CD4-positive, CD25-positive, alpha-beta regulatory T cell (primary cell): ENCODE results near the gene MT1B. TPM values are rescaled to one million over a fixed set of nuclear protein-coding genes. Genes with fewer than 3 reads are reported as not detected.
A peak's percentile ranks its signal among the peaks of the same experiment; 100 is the strongest.
"Not testable (repeated sequence)": the region's sequence is repeated elsewhere in the genome, so short reads cannot be mapped to it uniquely, and the experiment has no call there.

Experiments used
- ATAC-seq, 2 donors: fragments of 150-1000 bp; cut with Tn5 transposase; one replicate each; pipeline ENCODE4 v1.10.0; 2021; ENCODE audit warnings: low read depth in 2 of 2, moderate number of reproducible peaks in 2 of 2, moderate library complexity in 1 of 2
- DNase-seq, 3 donors: peaks; one replicate each; pipeline versions ENCODE4 v3.0.0 to v3.0.0-alpha.2; 2012 to 2022; ENCODE audit warnings: mixed read lengths in 1 of 3
- H3K27ac ChIP-seq: one replicate; pipeline ENCODE4 v1.7.0; 2013; ENCODE audit warnings: mild to moderate bottlenecking, low read length; ENCODE audit not compliant: insufficient read depth, poor library complexity, severe bottlenecking
- H3K27me3 ChIP-seq: one replicate; pipeline ENCODE4 v1.7.0; 2013; ENCODE audit warnings: low read length; ENCODE audit not compliant: control insufficient read depth, insufficient read depth
- H3K36me3 ChIP-seq: one replicate; pipeline ENCODE4 v1.7.0; 2013; ENCODE audit warnings: mild to moderate bottlenecking, low read length, moderate library complexity; ENCODE audit not compliant: control insufficient read depth, insufficient read depth
- H3K4me1 ChIP-seq: 2 replicates; pipeline ENCODE4 v1.7.0; 2013; ENCODE audit warnings: mild to moderate bottlenecking, low read length; ENCODE audit not compliant: insufficient read depth, control insufficient read depth, poor library complexity, severe bottlenecking
- H3K4me3 ChIP-seq: one replicate; pipeline ENCODE4 v1.7.0; 2013; ENCODE audit warnings: low read depth, mild to moderate bottlenecking, low read length, moderate library complexity
- H3K9me3 ChIP-seq, 2 experiments: 1 replicate in 1 of 2; 2 replicates in 1 of 2; pipeline ENCODE4 v1.7.0; 2013; ENCODE audit warnings: low read length in 2 of 2, mild to moderate bottlenecking in 1 of 2, moderate library complexity in 1 of 2; ENCODE audit not compliant: control insufficient read depth in 2 of 2
- H3K27ac Mint-ChIP-seq, 3 donors: one replicate each; pipeline ENCODE4 v1.8.0; 2020 to 2022; ENCODE audit warnings: mild to moderate bottlenecking in 3 of 3, mixed read lengths in 3 of 3, moderate library complexity in 2 of 3
- H3K27me3 Mint-ChIP-seq: one replicate; pipeline ENCODE4 v1.8.0; 2022; ENCODE audit warnings: mild to moderate bottlenecking, mixed read lengths
- H3K36me3 Mint-ChIP-seq: one replicate; pipeline ENCODE4 v1.8.0; 2020; ENCODE audit warnings: mixed read lengths
- H3K4me1 Mint-ChIP-seq, 4 donors: one replicate each; pipeline ENCODE4 v1.8.0; 2020 to 2022; ENCODE audit warnings: mixed read lengths in 4 of 4, mild to moderate bottlenecking in 1 of 4
- H3K4me3 Mint-ChIP-seq, 4 donors: one replicate each; pipeline ENCODE4 v1.8.0; 2020 to 2022; ENCODE audit warnings: mild to moderate bottlenecking in 4 of 4, mixed read lengths in 4 of 4, moderate library complexity in 3 of 4
- H3K9me3 Mint-ChIP-seq, 7 donors: one replicate each; pipeline ENCODE4 v1.8.0; 2020 to 2022; ENCODE audit warnings: mixed read lengths in 7 of 7, mild to moderate bottlenecking in 3 of 7, moderate library complexity in 2 of 7
- polyA plus RNA-seq, 4 donors: library from polyadenylated mRNA; unstranded; fragments of 300-500 nt; fragmentation: Illumina TruSeq; gene quantifications; one replicate each; pipeline ENCODE4 v1.2.3, GENCODE V29; 2021
- total RNA-seq: library from RNA; stranded (reverse); gene quantifications from one replicate; pipeline ENCODE4 v1.2.3, GENCODE V29; 2022

MT1B gene
- total and polyA plus RNA-seq, 5 donors from 2014 or later = not detected

- not testable (repeated sequence) for H3K27ac Mint-ChIP-seq, H3K9me3 ChIP-seq, H3K9me3 Mint-ChIP-seq, H3K36me3 Mint-ChIP-seq, H3K4me3 ChIP-seq, H3K27ac ChIP-seq, H3K36me3 ChIP-seq, ATAC-seq, H3K27me3 Mint-ChIP-seq, DNase-seq, H3K27me3 ChIP-seq
- H3K4me1 Mint-ChIP-seq = peaks cover 4 to 19% (median 11%) of the 10 kb centered on the region in 4 donors
- peaks cover 22% of the 10 kb centered on the region for H3K4me1 ChIP-seq
- H3K4me3 Mint-ChIP-seq = peak overlapping the region in 1 of 4 donors; percentile 49
Observed at GRCh38 chr16:56623184-56623583, 28.5 kb upstream of the MT1B start.

GRCh38 chr16:56623637-56624036 is 28.0 kb upstream of the MT1B start:
- H3K27me3 ChIP-seq = no peaks in the 10 kb centered on the region
- Mint-ChIP-seq H3K4me1 (peaks cover 4 to 19% (median 11%) of the 10 kb centered on the region in 4 donors), H3K9me3 (no peaks in the 10 kb centered on the region), H3K36me3 (no peaks in the 10 kb centered on the region), H3K4me3 (peak overlapping the region in 1 of 4 donors; percentile 40), H3K27me3 (peaks cover 5% of the 10 kb centered on the region), H3K27ac (no peak overlapping the region)
- H3K9me3 ChIP-seq = no peaks in the 10 kb centered on the region
- peaks cover 22% of the 10 kb centered on the region for H3K4me1 ChIP-seq
- DNase-seq = no peak
- H3K4me3 ChIP-seq = no peak overlapping the region
- no peaks in the 10 kb centered on the region for H3K36me3 ChIP-seq
- H3K27ac ChIP-seq = no peak overlapping the region
- no peak for ATAC-seq

GRCh38 chr16:56625140-56625942 is 26.3 kb upstream of the MT1B start, which contains the start of gene MT1E:
TSS of gene MT1E (plus strand) at chr16:56625781. CDS start at chr16:56625852, 71 bp downstream.
- Mint-ChIP-seq H3K27me3 (peaks cover 11% of the 10 kb centered on the region), H3K36me3 (no peaks in the 10 kb centered on the region), H3K4me3 (peak within 1 kb of the TSS; percentile 87 to 95 (median 94)), H3K27ac (peak within 1 kb of the TSS; percentile 68 to 99 (median 93)), H3K4me1 (peaks cover 4 to 20% (median 14%) of the 10 kb centered on the region in 4 donors), H3K9me3 (no peaks in the 10 kb centered on the region)
- H3K9me3 ChIP-seq = no peaks in the 10 kb centered on the region
- ATAC-seq (peak; percentile 90 to 92), DNase-seq (peak in 2 of 3 donors; percentile 38 to 71)
- H3K27me3 ChIP-seq = no peaks in the 10 kb centered on the region
- H3K4me3 ChIP-seq = peak within 1 kb of the TSS; percentile 70
- H3K36me3 ChIP-seq = no peaks in the 10 kb centered on the region
- H3K4me1 ChIP-seq = peaks cover 22% of the 10 kb centered on the region
- no peak within 1 kb of the TSS for H3K27ac ChIP-seq

DNA sequence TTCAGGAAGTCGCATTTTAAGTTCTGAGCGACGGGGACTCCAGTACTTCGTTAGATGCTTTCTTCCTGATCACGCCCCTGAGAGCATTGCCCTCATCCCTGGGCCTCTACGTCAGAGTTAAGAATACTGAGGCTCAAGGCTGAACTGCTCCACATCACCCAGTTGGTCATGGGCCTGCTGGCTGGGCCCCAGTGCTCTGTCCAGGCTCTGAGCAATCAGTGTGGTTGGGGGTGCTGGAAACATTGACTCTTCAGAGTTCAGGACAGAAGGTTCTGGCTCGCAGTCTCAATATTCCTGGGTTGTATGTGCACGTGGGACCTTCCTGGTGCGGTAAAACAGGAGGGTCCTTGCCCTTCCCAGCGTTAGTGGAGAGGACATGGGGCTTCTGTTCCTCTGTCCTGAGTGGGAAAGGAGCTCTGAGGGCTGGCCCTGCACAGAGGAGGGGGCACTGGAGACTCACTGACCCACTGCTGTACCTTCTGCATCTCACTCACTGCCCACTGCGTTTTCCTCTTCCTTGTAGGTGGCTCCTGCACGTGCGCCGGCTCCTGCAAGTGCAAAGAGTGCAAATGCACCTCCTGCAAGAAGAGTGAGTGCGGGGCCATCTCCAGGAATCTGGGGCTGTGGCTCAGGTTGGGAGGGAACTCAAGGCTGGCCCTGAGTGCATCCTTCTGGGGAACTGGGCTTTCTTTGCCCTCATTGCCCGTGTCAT is 25.6 kb upstream of the MT1B start:
- peaks cover 19% of the 10 kb centered on the region for H3K27me3 Mint-ChIP-seq
- Histone ChIP-seq H3K4me1 (peaks cover 22% of the 10 kb centered on the region), H3K27me3 (peaks cover 2% of the 10 kb centered on the region), H3K9me3 (no peaks in the 10 kb centered on the region), H3K4me3 (peak overlapping the region; percentile 70), H3K36me3 (no peaks in the 10 kb centered on the region), H3K27ac (no peak overlapping the region)
- no peaks in the 10 kb centered on the region for H3K9me3 Mint-ChIP-seq
- ATAC-seq (peak in 1 of 2 donors; percentile 2), DNase-seq (no peak)
- peak overlapping the region in 2 of 3 donors; percentile 83 to 89 for H3K27ac Mint-ChIP-seq
- H3K4me3 Mint-ChIP-seq = peak overlapping the region; percentile 87 to 95 (median 94)
- H3K4me1 Mint-ChIP-seq = peaks cover 4 to 20% (median 14%) of the 10 kb centered on the region in 4 donors
- H3K36me3 Mint-ChIP-seq = no peaks in the 10 kb centered on the region

GRCh38 chr16:56626685-56627084 is 25.0 kb upstream of the MT1B start:
- Histone ChIP-seq H3K27me3 (peaks cover 6% of the 10 kb centered on the region), H3K36me3 (no peaks in the 10 kb centered on the region), H3K9me3 (no peaks in the 10 kb centered on the region), H3K4me1 (peaks cover 22% of the 10 kb centered on the region), H3K27ac (no peak overlapping the region), H3K4me3 (no peak overlapping the region)
- Mint-ChIP-seq H3K4me1 (peaks cover 4 to 22% (median 13%) of the 10 kb centered on the region in 4 donors), H3K27me3 (peaks cover 25% of the 10 kb centered on the region), H3K9me3 (no peaks in the 10 kb centered on the region), H3K36me3 (no peaks in the 10 kb centered on the region), H3K27ac (no peak overlapping the region), H3K4me3 (peak overlapping the region in 3 of 4 donors; percentile 92 to 95 (median 95))
- DNase-seq (no peak), ATAC-seq (no peak)

- DNase-seq = no peak
- Mint-ChIP-seq H3K27me3 (peaks cover 36% of the 10 kb centered on the region), H3K9me3 (no peaks in the 10 kb centered on the region), H3K4me1 (peaks cover 3 to 32% (median 17%) of the 10 kb centered on the region in 4 donors), H3K36me3 (no peaks in the 10 kb centered on the region), H3K4me3 (peak overlapping the region in 1 of 4 donors; percentile 77), H3K27ac (peak overlapping the region in 1 of 3 donors; percentile 32)
- Histone ChIP-seq H3K27ac (no peak overlapping the region), H3K4me3 (no peak overlapping the region), H3K36me3 (no peaks in the 10 kb centered on the region), H3K27me3 (peaks cover 11% of the 10 kb centered on the region), H3K9me3 (no peaks in the 10 kb centered on the region), H3K4me1 (peaks cover 27% of the 10 kb centered on the region)
- no peak for ATAC-seq
Observed at GRCh38 chr16:56628486-56629350, 23.0 kb upstream of the MT1B start.

DNA sequence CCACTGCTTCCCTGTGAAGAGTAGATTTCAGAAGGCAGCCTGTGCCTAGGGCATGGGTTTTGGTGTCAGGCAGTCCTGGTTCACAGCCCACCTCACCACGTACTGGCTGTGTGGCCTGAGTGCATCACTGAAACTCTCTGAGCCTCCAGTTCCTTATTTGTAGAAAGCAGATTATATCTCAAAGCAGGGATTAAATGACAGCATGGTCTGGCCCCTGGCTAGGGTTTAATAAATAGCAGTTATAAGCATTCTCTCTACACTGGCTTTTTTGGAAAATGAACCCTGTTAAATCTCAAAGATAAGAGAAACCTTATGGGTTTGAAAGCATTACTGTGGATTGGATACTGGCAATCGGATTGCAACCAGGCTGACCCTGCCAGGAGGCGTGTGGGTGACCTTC is 22.2 kb upstream of the MT1B start:
- Mint-ChIP-seq H3K27ac (no peak overlapping the region), H3K36me3 (no peaks in the 10 kb centered on the region), H3K4me1 (peaks cover 0 to 29% (median 18%) of the 10 kb centered on the region in 4 donors), H3K4me3 (no peak overlapping the region), H3K27me3 (peaks cover 44% of the 10 kb centered on the region), H3K9me3 (no peaks in the 10 kb centered on the region)
- no peak for ATAC-seq
- H3K4me1 ChIP-seq = peaks cover 28% of the 10 kb centered on the region
- H3K27me3 ChIP-seq = peaks cover 15% of the 10 kb centered on the region
- H3K27ac ChIP-seq = no peak overlapping the region
- no peaks in the 10 kb centered on the region for H3K36me3 ChIP-seq
- no peak overlapping the region for H3K4me3 ChIP-seq
- H3K9me3 ChIP-seq = no peaks in the 10 kb centered on the region
- DNase-seq = no peak
